ENCODE results near the gene EDN2.

The EDN2 gene

GRCh38 chr1:41436281-41437010, 48.0 kb downstream of the EDN2 start (continued):
- TF ChIP-seq GLI4 (tag by site-specific recombination; IDR thresholded peaks at IDR 0.05), result no peak

- Histone ChIP-seq H3K4me3 (ENCODE audit: low read depth, low read length) (no peak overlapping the region), H3K9me3 (ENCODE audit: control insufficient read depth, insufficient read depth, low read depth, low read length) (no peaks in the 10 kb centered on the region), H3K27ac (ENCODE audit: extremely low read depth, low read depth, low read length) (no peak overlapping the region), H3K36me3 (ENCODE audit: control insufficient read depth in 2 of 2, insufficient read depth in 1 of 2, low read length in 2 of 2) (no peaks in the 10 kb centered on the region), H3K4me1 (ENCODE audit: control insufficient read depth, insufficient read depth, low read length) (no peaks in the 10 kb centered on the region)
- TF ChIP-seq ZNF660 (tag by site-specific recombination; IDR thresholded peaks at IDR 0.05) (no peak), ZIC2 (tag by site-specific recombination; IDR thresholded peaks at IDR 0.05) (peak; percentile 26; the same call in 1 of the 2 replicates), ZNF561 (tag by site-specific recombination; IDR thresholded peaks at IDR 0.05; ENCODE audit: borderline replicate concordance) (no peak), ZBTB48 (tag by site-specific recombination; IDR thresholded peaks at IDR 0.05) (no peak), ZFHX2 (tag by site-specific recombination; conservative IDR thresholded peaks at IDR 0.05) (peak; percentile 39; the same call in 1 of the 2 replicates), CTCF (tag by site-specific recombination; IDR thresholded peaks at IDR 0.05) (no peak), ZNF398 (tag by site-specific recombination; IDR thresholded peaks at IDR 0.05) (no peak)
- CTCF ChIA-PET, result interaction anchor here (0.5 to 8.1 kb wide), 15 partner anchors 9 to 307 kb away, joined by 3 to 73 read pairs (median 5); no protein-coding TSS in a partner anchor
- POLR2A ChIA-PET, result interaction anchor here (0.7 kb wide), 1 partner anchor 17 kb away, joined by 4 read pairs; no protein-coding TSS in a partner anchor
Measured at GRCh38 chr1:41435570-41436178, 48.8 kb downstream of the EDN2 start.

- TF ChIP-seq ZNF133 (tag by site-specific recombination; IDR thresholded peaks at IDR 0.05), result no peak
- 0 out of 2 replicates have a peak, but pooled peaks have one; percentile 60 for TF ChIP-seq ZNF768 (tag by site-specific recombination; IDR thresholded peaks at IDR 0.05)
- CTCF ChIA-PET, result interaction anchor here (0.6 to 8.1 kb wide), 15 partner anchors 9 to 501 kb away, joined by 3 to 73 read pairs (median 4); partner anchors contain the start of gene FOXO6
- no peaks in the 10 kb centered on the region for H3K4me1 ChIP-seq (ENCODE audit: control insufficient read depth, insufficient read depth, low read length)
- H3K4me3 ChIP-seq (ENCODE audit: low read depth, low read length), result no peak overlapping the region
- no peak overlapping the region for H3K27ac ChIP-seq (ENCODE audit: extremely low read depth, low read depth, low read length)
- POLR2A ChIA-PET, result interaction anchor here (0.7 kb wide), 1 partner anchor 16 kb away, joined by 4 read pairs; no protein-coding TSS in a partner anchor
- H3K36me3 ChIP-seq (ENCODE audit: control insufficient read depth in 2 of 2, insufficient read depth in 1 of 2, low read length in 2 of 2), result no peaks in the 10 kb centered on the region
- H3K9me3 ChIP-seq (ENCODE audit: control insufficient read depth, insufficient read depth, low read depth, low read length), result no peaks in the 10 kb centered on the region
Measured at GRCh38 chr1:41434748-41435449, 49.6 kb downstream of the EDN2 start.

- no peak for TF ChIP-seq ZNF362 (tag by site-specific recombination; IDR thresholded peaks at IDR 0.05)
- TF ChIP-seq ZNF274 (IDR thresholded peaks at IDR 0.05; ENCODE audit: low read length), result no peak
- no peak for TF ChIP-seq ZNF274 (tag by site-specific recombination; IDR thresholded peaks at IDR 0.05; ENCODE audit: borderline replicate concordance)
- no peak for TF ChIP-seq ZNF521 (tag by site-specific recombination; IDR thresholded peaks at IDR 0.05)
- TF ChIP-seq KLF16 (tag by site-specific recombination; IDR thresholded peaks at IDR 0.05), result no peak
- TF ChIP-seq ZNF341 (tag by site-specific recombination; IDR thresholded peaks at IDR 0.05; ENCODE audit: low read depth), result no peak
- TF ChIP-seq EGR2 (tag by site-specific recombination; IDR thresholded peaks at IDR 0.05; ENCODE audit: low read depth), result 0 out of 2 replicates have a peak, but pooled peaks have one; percentile 37
- Histone ChIP-seq H3K36me3 (ENCODE audit: control insufficient read depth in 2 of 2, insufficient read depth in 1 of 2, low read length in 2 of 2) (no peaks in the 10 kb centered on the region), H3K27ac (ENCODE audit: extremely low read depth, low read depth, low read length) (no peak overlapping the region), H3K4me3 (ENCODE audit: low read depth, low read length) (no peak overlapping the region), H3K9me3 (ENCODE audit: control insufficient read depth, insufficient read depth, low read depth, low read length) (no peaks in the 10 kb centered on the region), H3K4me1 (ENCODE audit: control insufficient read depth, insufficient read depth, low read length) (no peaks in the 10 kb centered on the region)
- CTCF ChIA-PET, result interaction anchor here (0.6 to 8.1 kb wide), 20 partner anchors 8 to 500 kb away, joined by 3 to 73 read pairs (median 5); partner anchors contain the start of gene FOXO6
- POLR2A ChIA-PET, result interaction anchor here (1.2 kb wide), 1 partner anchor 10 kb away, joined by 3 read pairs; no protein-coding TSS in a partner anchor
Measured at GRCh38 chr1:41434306-41434705, 50.2 kb downstream of the EDN2 start.

Measured in HEK293 (cell line).